ENCODE results near the gene HRCT1. TPM values are rescaled to one million over a fixed set of nuclear protein-coding genes. Genes with fewer than 3 reads are reported as not detected.
A peak's percentile ranks its signal among the peaks of the same experiment; 100 is the strongest.
"Not testable (repeated sequence)": the region's sequence is repeated elsewhere in the genome, so short reads cannot be mapped to it uniquely, and the experiment has no call there.

The HRCT1 gene
- total RNA-seq, 1 donor from 2014 or later, result not detected

GRCh38 chr9:35932735-35933134 lies 26.7 kb downstream of the HRCT1 start:
- Mint-ChIP-seq H3K27ac (no peak overlapping the region), H3K9me3 (peaks cover 8% of the 10 kb centered on the region), H3K4me1 (ENCODE audit: low read depth) (peaks cover 16% of the 10 kb centered on the region), H3K4me3 (no peak overlapping the region), H3K36me3 (ENCODE audit: low read depth) (no peaks in the 10 kb centered on the region), H3K27me3 (ENCODE audit: insufficient read depth) (peaks cover 7% of the 10 kb centered on the region)
- intact Hi-C loops (cut with micrococcal nuclease), result loop anchor here (1.0 kb wide), 1 partner anchor 21 kb away; no protein-coding TSS in a partner anchor
- DNase-seq (ENCODE audit: low spot score), result no peak

- intact Hi-C loops (cut with micrococcal nuclease), result loop anchor here (1.0 kb wide), 1 partner anchor 22 kb away; no protein-coding TSS in a partner anchor
- Mint-ChIP-seq H3K4me3 (no peak overlapping the region), H3K27me3 (ENCODE audit: insufficient read depth) (peaks cover 7% of the 10 kb centered on the region), H3K27ac (no peak overlapping the region), H3K36me3 (ENCODE audit: low read depth) (no peaks in the 10 kb centered on the region), H3K9me3 (peaks cover 8% of the 10 kb centered on the region), H3K4me1 (ENCODE audit: low read depth) (peaks cover 16% of the 10 kb centered on the region)
- DNase-seq (ENCODE audit: low spot score), result no peak
These were observed 27.6 kb downstream of the HRCT1 start for GRCh38 chr9:35933550-35934067.

- H3K27me3 Mint-ChIP-seq (ENCODE audit: insufficient read depth); H3K36me3 Mint-ChIP-seq (ENCODE audit: low read depth); DNase-seq (ENCODE audit: low spot score); H3K27ac Mint-ChIP-seq; H3K4me3 Mint-ChIP-seq; H3K9me3 Mint-ChIP-seq; intact Hi-C loops (cut with micrococcal nuclease): not testable (repeated sequence)
- H3K4me1 Mint-ChIP-seq (ENCODE audit: low read depth), result peaks cover 16% of the 10 kb centered on the region
These were observed 28.1 kb downstream of the HRCT1 start for GRCh38 chr9:35934069-35934468.

GRCh38 chr9:35935261-35935660 lies 29.3 kb downstream of the HRCT1 start:
- H3K9me3 Mint-ChIP-seq, result peaks cover 8% of the 10 kb centered on the region
- H3K27me3 Mint-ChIP-seq (ENCODE audit: insufficient read depth), result no peaks in the 10 kb centered on the region
- H3K27ac Mint-ChIP-seq, result no peak overlapping the region
- intact Hi-C loops (cut with micrococcal nuclease), result no loop called here
- no peak for DNase-seq (ENCODE audit: low spot score)
- no peaks in the 10 kb centered on the region for H3K36me3 Mint-ChIP-seq (ENCODE audit: low read depth)
- no peak overlapping the region for H3K4me3 Mint-ChIP-seq
- peaks cover 22% of the 10 kb centered on the region for H3K4me1 Mint-ChIP-seq (ENCODE audit: low read depth)

GRCh38 chr9:35935755-35936509 lies 29.9 kb downstream of the HRCT1 start:
- no peak overlapping the region for H3K4me3 Mint-ChIP-seq
- intact Hi-C loops (cut with micrococcal nuclease), result no loop called here
- peaks cover 29% of the 10 kb centered on the region for H3K4me1 Mint-ChIP-seq (ENCODE audit: low read depth)
- H3K36me3 Mint-ChIP-seq (ENCODE audit: low read depth), result no peaks in the 10 kb centered on the region
- no peak overlapping the region for H3K27ac Mint-ChIP-seq
- no peak for DNase-seq (ENCODE audit: low spot score)
- no peaks in the 10 kb centered on the region for H3K27me3 Mint-ChIP-seq (ENCODE audit: insufficient read depth)
- peaks cover 8% of the 10 kb centered on the region for H3K9me3 Mint-ChIP-seq

GRCh38 chr9:35937227-35937626 lies 31.2 kb downstream of the HRCT1 start:
- no peak overlapping the region for H3K4me3 Mint-ChIP-seq
- no peaks in the 10 kb centered on the region for H3K36me3 Mint-ChIP-seq (ENCODE audit: low read depth)
- no peak for DNase-seq (ENCODE audit: low spot score)
- H3K27me3 Mint-ChIP-seq (ENCODE audit: insufficient read depth), result no peaks in the 10 kb centered on the region
- no peak overlapping the region for H3K27ac Mint-ChIP-seq
- intact Hi-C loops (cut with micrococcal nuclease), result no loop called here
- peaks cover 35% of the 10 kb centered on the region for H3K4me1 Mint-ChIP-seq (ENCODE audit: low read depth)
- H3K9me3 Mint-ChIP-seq, result peaks cover 8% of the 10 kb centered on the region

GRCh38 chr9:35938474-35939356 lies 32.7 kb downstream of the HRCT1 start:
- Mint-ChIP-seq H3K4me1 (ENCODE audit: low read depth) (peaks cover 22% of the 10 kb centered on the region), H3K27me3 (ENCODE audit: insufficient read depth) (no peaks in the 10 kb centered on the region), H3K27ac (no peak overlapping the region), H3K36me3 (ENCODE audit: low read depth) (no peaks in the 10 kb centered on the region), H3K4me3 (no peak overlapping the region), H3K9me3 (peaks cover 8% of the 10 kb centered on the region)
- DNase-seq (ENCODE audit: low spot score), result no peak
- intact Hi-C loops (cut with micrococcal nuclease), result no loop called here

- Mint-ChIP-seq H3K36me3 (ENCODE audit: low read depth) (no peaks in the 10 kb centered on the region), H3K9me3 (peaks cover 8% of the 10 kb centered on the region), H3K4me1 (ENCODE audit: low read depth) (peaks cover 19% of the 10 kb centered on the region), H3K27me3 (ENCODE audit: insufficient read depth) (no peaks in the 10 kb centered on the region), H3K27ac (no peak overlapping the region), H3K4me3 (peak overlapping the region; percentile 10)
- no peak for DNase-seq (ENCODE audit: low spot score)
- intact Hi-C loops (cut with micrococcal nuclease), result no loop called here
These were observed 33.8 kb downstream of the HRCT1 start for GRCh38 chr9:35939679-35940250.

GRCh38 chr9:35940458-35941407 lies 34.7 kb downstream of the HRCT1 start:
- Mint-ChIP-seq H3K27ac (peak overlapping the region; percentile 15), H3K4me3 (no peak overlapping the region), H3K27me3 (ENCODE audit: insufficient read depth) (no peaks in the 10 kb centered on the region), H3K4me1 (ENCODE audit: low read depth) (peaks cover 19% of the 10 kb centered on the region), H3K9me3 (peaks cover 8% of the 10 kb centered on the region), H3K36me3 (ENCODE audit: low read depth) (no peaks in the 10 kb centered on the region)
- intact Hi-C loops (cut with micrococcal nuclease), result no loop called here
- no peak for DNase-seq (ENCODE audit: low spot score)

- no peaks in the 10 kb centered on the region for H3K36me3 Mint-ChIP-seq (ENCODE audit: low read depth)
- intact Hi-C loops (cut with micrococcal nuclease), result no loop called here
- no peaks in the 10 kb centered on the region for H3K27me3 Mint-ChIP-seq (ENCODE audit: insufficient read depth)
- peaks cover 2% of the 10 kb centered on the region for H3K9me3 Mint-ChIP-seq
- no peak for DNase-seq (ENCODE audit: low spot score)
- peaks cover 19% of the 10 kb centered on the region for H3K4me1 Mint-ChIP-seq (ENCODE audit: low read depth)
- no peak overlapping the region for H3K4me3 Mint-ChIP-seq
- H3K27ac Mint-ChIP-seq, result no peak overlapping the region
These were observed 36.3 kb downstream of the HRCT1 start for GRCh38 chr9:35942286-35942685.

- Mint-ChIP-seq H3K4me3 (no peak overlapping the region), H3K36me3 (ENCODE audit: low read depth) (no peaks in the 10 kb centered on the region), H3K9me3 (no peaks in the 10 kb centered on the region), H3K27me3 (ENCODE audit: insufficient read depth) (peaks cover 6% of the 10 kb centered on the region), H3K4me1 (ENCODE audit: low read depth) (peaks cover 19% of the 10 kb centered on the region), H3K27ac (no peak overlapping the region)
- intact Hi-C loops (cut with micrococcal nuclease), result no loop called here
- DNase-seq (ENCODE audit: low spot score), result no peak
These were observed 38.2 kb downstream of the HRCT1 start for GRCh38 chr9:35944173-35944572.

- Mint-ChIP-seq H3K36me3 (ENCODE audit: low read depth) (no peaks in the 10 kb centered on the region), H3K4me3 (no peak overlapping the region), H3K9me3 (no peaks in the 10 kb centered on the region), H3K27me3 (ENCODE audit: insufficient read depth) (peaks cover 8% of the 10 kb centered on the region), H3K27ac (no peak overlapping the region), H3K4me1 (ENCODE audit: low read depth) (peaks cover 17% of the 10 kb centered on the region)
- DNase-seq (ENCODE audit: low spot score), result no peak
- intact Hi-C loops (cut with micrococcal nuclease), result loop anchor here (1.0 kb wide), 1 partner anchor 42 kb away; no protein-coding TSS in a partner anchor
These were observed 38.8 kb downstream of the HRCT1 start for GRCh38 chr9:35944841-35945240.
